ENCODE data around the gene LHFPL6. TPM values are rescaled to one million over a fixed set of nuclear protein-coding genes. Genes with fewer than 3 reads are reported as not detected.

Gene LHFPL6
- total RNA-seq, 2 experiments from 2014 or later: 0.12 to 0.25 TPM

DNA sequence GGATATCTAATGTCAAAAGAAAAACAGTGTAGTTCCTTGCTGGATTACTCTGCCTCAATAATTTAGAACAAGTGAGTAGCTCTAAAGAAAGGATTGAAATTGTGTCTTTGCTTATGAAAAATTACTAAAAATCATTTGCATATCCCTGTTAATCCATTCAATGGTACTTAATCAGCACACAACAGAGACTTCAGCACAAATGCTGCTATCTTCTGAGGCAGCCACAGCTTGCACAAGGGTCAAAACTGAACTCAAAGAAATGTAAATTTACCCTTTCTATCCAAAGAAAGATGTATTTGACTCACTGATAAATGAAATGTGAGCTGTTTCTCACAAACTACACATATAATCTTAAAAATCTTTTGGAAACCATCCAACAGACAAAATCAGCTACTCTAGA is 116.2 kb downstream of the LHFPL6 start:
- Mint-ChIP-seq H3K36me3 (ENCODE audit: low read depth) (no peaks in the 10 kb centered on the region), H3K4me1 (no peaks in the 10 kb centered on the region), H3K27ac (no peak overlapping the region), H3K27me3 (peaks cover 16% of the 10 kb centered on the region), H3K9me3 (no peaks in the 10 kb centered on the region), H3K4me3 (no peak overlapping the region)
- no peak for DNase-seq
- CTCF ChIA-PET: no interaction called here
- POLR2A ChIA-PET: no interaction called here

DNA sequence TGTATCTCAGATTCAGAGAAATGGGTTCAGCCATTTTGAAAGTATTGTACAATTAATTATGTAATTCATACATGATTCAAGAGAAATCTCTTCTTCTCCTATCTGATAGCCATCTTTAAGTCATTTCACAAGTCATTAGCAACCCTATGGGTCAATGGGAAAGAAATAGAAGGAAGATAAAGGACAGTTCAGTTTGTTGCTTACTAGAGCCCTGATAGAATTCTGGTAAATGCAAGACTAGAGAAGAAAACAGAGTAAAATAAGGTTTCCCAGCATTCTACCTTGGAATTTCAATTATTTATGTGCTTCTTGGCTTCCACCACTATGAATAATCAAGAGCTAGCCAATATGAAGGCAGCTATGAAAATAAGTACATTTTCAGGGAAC is 117.7 kb downstream of the LHFPL6 start:
- no peak overlapping the region for H3K27ac Mint-ChIP-seq
- H3K9me3 Mint-ChIP-seq: no peaks in the 10 kb centered on the region
- H3K4me3 Mint-ChIP-seq: no peak overlapping the region
- no peak for DNase-seq
- POLR2A ChIA-PET: no interaction called here
- H3K27me3 Mint-ChIP-seq: peaks cover 12% of the 10 kb centered on the region
- no peaks in the 10 kb centered on the region for H3K4me1 Mint-ChIP-seq
- CTCF ChIA-PET: no interaction called here
- no peaks in the 10 kb centered on the region for H3K36me3 Mint-ChIP-seq (ENCODE audit: low read depth)

DNA sequence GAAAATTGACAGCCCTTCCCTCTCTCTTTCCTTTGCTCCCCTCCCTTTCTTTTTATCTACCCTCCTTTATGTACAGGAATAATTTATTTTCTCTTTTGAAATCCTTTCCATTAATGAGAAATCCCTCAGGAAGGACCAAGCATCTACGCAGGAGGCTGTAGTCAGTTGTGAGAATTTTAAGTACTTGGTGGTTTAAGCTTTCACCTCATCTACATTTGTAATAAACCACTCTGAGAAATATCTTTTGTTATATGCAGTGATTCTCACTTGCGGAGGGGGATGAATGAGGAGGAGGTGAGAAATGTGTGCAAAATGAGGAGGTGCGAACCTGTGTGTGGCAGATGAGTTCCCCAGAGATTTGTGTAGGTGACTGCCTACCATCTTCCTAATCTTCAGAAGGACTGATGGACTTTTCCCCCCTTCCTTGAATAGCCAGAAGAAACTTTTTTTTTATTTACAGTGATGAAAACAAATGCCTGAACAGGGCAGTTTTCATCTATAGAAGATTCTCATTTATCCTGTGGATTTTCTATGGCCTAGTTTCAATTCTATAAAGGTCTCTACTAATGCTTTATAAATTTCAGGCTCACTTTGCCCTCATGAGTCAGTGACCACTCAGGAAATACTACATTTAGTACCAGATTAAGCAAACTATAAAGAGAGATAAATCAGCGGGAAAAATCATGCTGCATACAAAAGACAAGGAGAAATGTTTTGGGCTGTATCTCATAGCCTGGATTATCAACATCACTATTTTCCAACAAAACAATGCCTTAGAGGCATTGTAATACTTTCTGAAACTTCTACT is 118.3 kb downstream of the LHFPL6 start:
- ChIA-PET CTCF (no interaction called here), POLR2A (no interaction called here)
- no peaks in the 10 kb centered on the region for H3K9me3 Mint-ChIP-seq
- no peaks in the 10 kb centered on the region for H3K4me1 Mint-ChIP-seq
- no peak for DNase-seq
- H3K27me3 Mint-ChIP-seq: peaks cover 12% of the 10 kb centered on the region
- H3K4me3 Mint-ChIP-seq: no peak overlapping the region
- no peaks in the 10 kb centered on the region for H3K36me3 Mint-ChIP-seq (ENCODE audit: low read depth)
- no peak overlapping the region for H3K27ac Mint-ChIP-seq

DNA sequence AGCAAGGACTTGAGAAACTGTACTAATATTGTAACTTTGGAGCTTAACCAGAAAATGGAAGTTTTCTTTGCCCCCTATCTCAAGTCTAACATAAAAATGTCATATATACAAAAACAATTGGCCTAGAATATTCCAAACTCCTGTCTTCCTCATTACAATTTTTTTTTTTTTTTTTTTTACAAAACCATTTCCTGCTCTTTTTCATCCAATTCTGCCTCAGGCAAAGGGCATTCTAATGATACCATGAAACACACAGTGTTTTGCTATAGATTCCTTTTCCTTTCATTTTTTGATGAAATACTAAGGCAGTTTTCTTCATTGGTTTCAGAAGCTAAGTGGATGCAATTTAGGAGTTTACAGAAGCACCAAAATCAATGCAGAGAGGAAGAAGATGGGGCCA is 119.7 kb downstream of the LHFPL6 start:
- no peaks in the 10 kb centered on the region for H3K9me3 Mint-ChIP-seq
- CTCF ChIA-PET: no interaction called here
- no peaks in the 10 kb centered on the region for H3K4me1 Mint-ChIP-seq
- no peak for DNase-seq
- H3K36me3 Mint-ChIP-seq (ENCODE audit: low read depth): no peaks in the 10 kb centered on the region
- H3K27me3 Mint-ChIP-seq: peaks cover 12% of the 10 kb centered on the region
- H3K27ac Mint-ChIP-seq: no peak overlapping the region
- POLR2A ChIA-PET: no interaction called here
- H3K4me3 Mint-ChIP-seq: no peak overlapping the region

DNA sequence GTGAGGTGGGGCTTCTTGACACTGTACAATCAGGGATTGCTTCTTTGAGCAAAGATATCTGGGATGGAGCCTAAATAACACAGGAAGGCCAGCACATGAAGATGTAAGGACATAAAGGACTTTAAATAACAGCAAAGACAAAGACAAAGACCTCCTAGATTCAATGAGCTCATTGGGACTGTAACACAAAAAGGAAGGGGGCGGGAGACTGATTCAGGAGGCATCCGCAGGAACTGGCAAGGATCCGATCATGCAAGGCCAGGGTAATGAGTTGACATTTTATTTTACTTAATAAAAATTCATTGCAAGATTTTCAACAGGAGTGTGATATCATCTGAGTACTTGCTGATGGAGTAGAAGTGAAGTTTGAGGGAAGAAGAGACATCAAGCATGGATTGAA is 121.5 kb downstream of the LHFPL6 start:
- ChIA-PET CTCF (no interaction called here), POLR2A (no interaction called here)
- Mint-ChIP-seq H3K4me3 (no peak overlapping the region), H3K4me1 (no peaks in the 10 kb centered on the region), H3K27me3 (peaks cover 12% of the 10 kb centered on the region), H3K9me3 (no peaks in the 10 kb centered on the region), H3K36me3 (ENCODE audit: low read depth) (no peaks in the 10 kb centered on the region), H3K27ac (no peak overlapping the region)
- no peak for DNase-seq

DNA sequence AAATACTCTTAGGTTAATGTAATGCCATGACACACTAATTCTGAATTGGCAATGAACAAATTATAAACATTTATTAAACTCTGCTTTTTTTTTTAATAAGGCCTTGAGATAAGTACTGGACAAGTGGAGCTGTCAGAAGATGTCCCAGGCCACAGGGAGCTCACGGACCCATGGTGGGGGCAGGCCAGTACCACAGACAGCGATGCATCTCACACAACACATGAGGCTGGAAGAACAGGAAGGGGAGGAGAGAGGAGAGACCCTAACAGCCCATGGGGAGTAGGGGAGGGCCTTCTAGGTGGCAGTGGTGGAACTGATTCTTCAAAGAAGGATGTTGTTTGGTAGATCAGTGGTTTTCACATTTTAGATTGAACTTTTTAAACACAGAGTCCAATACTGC is 128.4 kb downstream of the LHFPL6 start:
- POLR2A ChIA-PET: no interaction called here
- no peak overlapping the region for H3K27ac Mint-ChIP-seq
- H3K9me3 Mint-ChIP-seq: no peaks in the 10 kb centered on the region
- no peaks in the 10 kb centered on the region for H3K36me3 Mint-ChIP-seq (ENCODE audit: low read depth)
- no peak for DNase-seq
- H3K4me3 Mint-ChIP-seq: no peak overlapping the region
- peaks cover 3% of the 10 kb centered on the region for H3K27me3 Mint-ChIP-seq
- CTCF ChIA-PET: no interaction called here
- no peaks in the 10 kb centered on the region for H3K4me1 Mint-ChIP-seq

DNA sequence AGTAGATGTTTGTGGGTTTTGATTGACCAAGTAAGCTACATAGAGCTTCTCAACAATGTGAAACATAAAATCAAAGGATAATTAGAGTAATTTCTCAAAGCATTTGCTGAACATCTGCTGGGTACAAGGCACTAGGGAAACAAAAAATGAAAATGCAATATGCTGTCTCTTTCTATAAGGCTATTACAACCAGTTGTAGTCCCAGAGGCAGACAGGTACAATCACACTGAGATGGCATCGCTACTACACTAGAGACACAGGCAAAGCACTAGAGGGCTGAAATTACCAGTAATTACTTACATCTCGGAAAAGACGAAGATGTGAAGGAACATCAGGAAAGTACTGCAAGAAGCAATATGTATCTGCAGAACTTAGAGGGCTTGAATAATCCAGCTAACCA is 133.3 kb downstream of the LHFPL6 start:
- Mint-ChIP-seq H3K27ac (no peak overlapping the region), H3K4me1 (no peaks in the 10 kb centered on the region), H3K4me3 (no peak overlapping the region), H3K27me3 (peaks cover 11% of the 10 kb centered on the region), H3K9me3 (no peaks in the 10 kb centered on the region), H3K36me3 (ENCODE audit: low read depth) (no peaks in the 10 kb centered on the region)
- ChIA-PET CTCF (no interaction called here), POLR2A (no interaction called here)
- no peak for DNase-seq

DNA sequence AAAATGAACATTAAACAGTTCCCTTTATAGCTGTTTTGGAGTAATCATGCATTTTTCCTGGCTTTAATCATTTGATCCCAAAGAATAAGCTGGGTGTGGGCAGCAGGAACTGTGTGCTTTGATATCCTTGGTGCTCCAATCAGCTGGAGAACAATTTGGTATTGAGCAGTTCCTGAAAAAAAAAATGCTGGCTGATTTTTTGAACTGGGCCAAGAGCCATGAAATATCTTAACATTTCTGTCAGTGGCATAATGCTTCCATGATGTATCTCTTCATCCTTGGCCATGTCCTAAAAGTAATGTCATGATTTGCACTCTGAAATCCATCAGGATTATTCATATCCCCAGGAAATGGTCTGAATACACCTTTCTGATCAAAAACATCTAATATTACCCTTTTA is 134.7 kb downstream of the LHFPL6 start:
- CTCF ChIA-PET: no interaction called here
- no peaks in the 10 kb centered on the region for H3K9me3 Mint-ChIP-seq
- no peak overlapping the region for H3K27ac Mint-ChIP-seq
- H3K27me3 Mint-ChIP-seq: peaks cover 9% of the 10 kb centered on the region
- no peak overlapping the region for H3K4me3 Mint-ChIP-seq
- no peaks in the 10 kb centered on the region for H3K4me1 Mint-ChIP-seq
- POLR2A ChIA-PET: no interaction called here
- DNase-seq: no peak
- H3K36me3 Mint-ChIP-seq (ENCODE audit: low read depth): no peaks in the 10 kb centered on the region

DNA sequence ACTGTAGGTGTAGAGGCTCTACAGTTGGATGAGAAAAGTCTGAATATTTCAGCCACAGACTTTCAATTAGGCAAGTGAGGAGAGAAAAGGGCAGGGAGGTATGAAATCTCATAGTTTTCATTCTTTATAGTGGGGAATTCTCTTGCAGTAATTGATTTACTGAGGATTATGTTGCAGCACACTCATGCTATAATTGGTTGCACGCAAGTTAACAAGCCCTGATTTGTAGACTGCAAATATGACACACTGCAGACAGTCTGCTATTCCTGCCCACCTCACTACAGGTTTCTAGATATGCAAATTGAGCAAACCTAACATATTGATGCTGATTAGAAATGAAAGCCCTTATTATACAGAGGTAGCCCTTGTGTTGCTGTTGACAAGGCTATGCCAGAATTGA is 139.4 kb downstream of the LHFPL6 start:
- ChIA-PET CTCF (interaction anchor here (1.2 kb wide), 1 partner anchor 12 kb away, joined by 3 read pairs; no protein-coding TSS in a partner anchor), POLR2A (no interaction called here)
- no peak overlapping the region for H3K4me3 Mint-ChIP-seq
- peaks cover 15% of the 10 kb centered on the region for H3K27me3 Mint-ChIP-seq
- H3K36me3 Mint-ChIP-seq (ENCODE audit: low read depth): no peaks in the 10 kb centered on the region
- H3K27ac Mint-ChIP-seq: no peak overlapping the region
- no peaks in the 10 kb centered on the region for H3K9me3 Mint-ChIP-seq
- DNase-seq: no peak
- no peaks in the 10 kb centered on the region for H3K4me1 Mint-ChIP-seq

DNA sequence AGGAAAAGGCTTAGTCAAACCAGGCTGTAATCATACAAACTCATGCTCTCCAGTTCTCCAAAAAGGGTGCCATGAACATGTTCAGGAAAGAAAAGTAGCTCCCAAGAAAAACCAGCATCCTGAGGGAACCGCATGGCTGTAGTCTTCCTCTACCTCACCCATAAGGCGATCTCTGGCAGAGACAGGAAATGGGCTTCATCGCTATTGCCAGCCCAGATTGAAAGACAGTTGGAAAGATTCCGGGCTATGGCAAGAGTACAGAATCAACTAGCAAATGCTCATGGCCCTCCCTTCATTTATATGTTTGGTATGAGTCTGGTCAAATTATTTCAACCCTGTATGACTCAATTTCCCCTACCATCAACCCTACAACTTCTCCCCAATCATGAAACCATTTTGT is 140.1 kb downstream of the LHFPL6 start:
- Mint-ChIP-seq H3K27ac (no peak overlapping the region), H3K4me3 (no peak overlapping the region), H3K4me1 (no peaks in the 10 kb centered on the region), H3K9me3 (no peaks in the 10 kb centered on the region), H3K27me3 (peaks cover 16% of the 10 kb centered on the region), H3K36me3 (ENCODE audit: low read depth) (no peaks in the 10 kb centered on the region)
- ChIA-PET CTCF (no interaction called here), POLR2A (no interaction called here)
- no peak for DNase-seq

DNA sequence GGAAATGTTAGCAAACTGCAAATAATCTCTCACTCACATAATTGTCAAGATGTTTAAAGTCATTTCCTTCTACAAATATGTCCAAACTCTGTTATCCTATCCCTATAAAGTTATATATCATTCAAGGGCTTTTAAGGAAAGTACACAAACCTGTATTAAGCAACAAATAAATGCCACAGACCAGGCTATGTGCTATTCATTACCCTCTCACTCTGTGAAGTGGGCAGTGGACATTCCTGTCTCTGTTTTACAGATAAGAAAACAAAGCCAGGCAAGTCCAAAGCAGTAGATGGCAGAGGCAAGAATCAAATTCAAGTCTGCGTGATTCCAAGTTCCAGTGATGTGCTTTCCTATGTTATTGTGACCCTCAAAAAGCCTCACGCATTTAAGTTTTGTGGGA is 140.6 kb downstream of the LHFPL6 start:
- Mint-ChIP-seq H3K36me3 (ENCODE audit: low read depth) (no peaks in the 10 kb centered on the region), H3K27ac (no peak overlapping the region), H3K4me3 (no peak overlapping the region), H3K27me3 (peaks cover 13% of the 10 kb centered on the region), H3K4me1 (no peaks in the 10 kb centered on the region), H3K9me3 (no peaks in the 10 kb centered on the region)
- no peak for DNase-seq
- POLR2A ChIA-PET: no interaction called here
- CTCF ChIA-PET: no interaction called here

DNA sequence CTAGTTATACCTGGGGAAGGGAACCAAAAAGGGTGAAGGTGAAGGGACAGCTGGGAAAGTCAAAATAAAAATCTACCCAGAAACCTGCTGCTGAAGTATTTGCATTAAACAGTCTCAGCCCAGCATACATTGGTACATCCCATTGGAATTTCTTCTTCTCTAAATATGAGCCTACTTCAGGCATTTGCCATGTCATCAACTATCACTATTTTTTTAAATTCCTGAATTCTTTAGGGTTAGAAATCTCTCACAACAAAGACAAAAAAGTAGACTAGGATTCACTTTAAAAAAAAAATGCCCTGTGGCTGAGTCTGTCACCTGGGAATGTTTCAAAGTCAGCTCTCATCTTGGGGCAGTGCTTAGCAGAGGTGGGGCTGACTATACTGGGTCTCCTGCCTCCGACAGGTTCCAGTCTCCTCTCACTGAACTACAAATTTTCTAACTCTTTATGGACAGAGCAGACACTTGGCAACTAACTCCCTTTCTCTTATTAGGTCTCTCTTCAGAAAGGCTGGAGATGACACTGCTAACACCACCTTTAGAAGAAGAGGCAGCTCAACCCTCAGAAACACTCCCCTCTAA is 141.2 kb downstream of the LHFPL6 start:
- Mint-ChIP-seq H3K9me3 (no peaks in the 10 kb centered on the region), H3K27ac (no peak overlapping the region), H3K27me3 (peaks cover 8% of the 10 kb centered on the region), H3K36me3 (ENCODE audit: low read depth) (no peaks in the 10 kb centered on the region), H3K4me1 (no peaks in the 10 kb centered on the region), H3K4me3 (no peak overlapping the region)
- ChIA-PET CTCF (no interaction called here), POLR2A (no interaction called here)
- DNase-seq: no peak

DNA sequence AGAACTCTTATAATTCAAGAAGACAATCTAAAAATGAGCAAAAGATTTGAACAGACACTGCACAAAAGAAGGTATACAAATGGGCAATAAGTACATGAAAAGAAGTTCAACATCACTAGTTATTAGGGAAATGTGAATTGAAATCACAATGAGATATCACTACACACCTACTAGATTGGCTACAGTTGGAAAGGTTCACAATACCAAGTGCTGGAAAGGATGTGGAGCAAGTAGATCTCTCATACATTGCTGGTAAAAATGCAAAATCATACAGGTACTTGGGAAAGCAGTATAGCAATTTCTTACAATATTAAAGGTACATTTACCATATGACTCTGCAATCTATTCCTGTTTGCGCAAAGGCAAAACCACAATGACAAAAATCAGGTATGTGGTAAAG is 145.7 kb downstream of the LHFPL6 start:
- POLR2A ChIA-PET: no interaction called here
- no peak overlapping the region for H3K27ac Mint-ChIP-seq
- H3K36me3 Mint-ChIP-seq (ENCODE audit: low read depth): no peaks in the 10 kb centered on the region
- H3K4me1 Mint-ChIP-seq: no peaks in the 10 kb centered on the region
- H3K27me3 Mint-ChIP-seq: peaks cover 8% of the 10 kb centered on the region
- no peak overlapping the region for H3K4me3 Mint-ChIP-seq
- no peak for DNase-seq
- CTCF ChIA-PET: no interaction called here
- H3K9me3 Mint-ChIP-seq: no peaks in the 10 kb centered on the region

DNA sequence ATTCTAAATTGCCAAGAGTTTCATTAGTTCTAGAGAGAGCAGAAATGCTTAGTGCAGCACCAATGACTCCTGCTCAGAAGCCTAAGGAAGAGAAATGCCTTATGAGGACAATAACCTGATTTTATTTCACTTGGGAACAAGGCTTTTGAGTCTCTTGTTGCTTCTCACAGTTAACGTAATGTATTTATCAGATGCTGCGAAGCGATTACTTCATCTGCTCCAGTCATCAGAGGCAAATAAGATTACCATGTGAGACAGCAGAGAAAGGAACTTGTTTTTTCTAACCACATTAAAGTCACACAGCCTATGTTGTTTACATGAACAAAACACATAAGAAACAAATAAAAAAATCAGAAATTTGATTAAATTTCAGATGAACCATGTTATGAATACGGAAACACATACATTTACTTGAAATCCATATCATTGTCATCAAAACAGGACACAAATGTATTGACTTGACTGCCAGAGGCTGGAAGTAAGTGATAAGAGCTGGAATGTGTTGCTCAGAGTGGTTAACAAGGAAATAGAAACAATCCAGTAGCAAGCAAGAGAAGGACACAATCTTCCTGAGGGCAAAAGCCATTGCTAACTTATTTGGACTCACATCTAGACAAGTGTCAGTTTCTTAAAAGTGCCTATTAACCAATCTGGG is 147.3 kb downstream of the LHFPL6 start:
- CTCF ChIA-PET: no interaction called here
- Mint-ChIP-seq H3K9me3 (no peaks in the 10 kb centered on the region), H3K36me3 (ENCODE audit: low read depth) (no peaks in the 10 kb centered on the region), H3K4me3 (no peak overlapping the region), H3K4me1 (no peaks in the 10 kb centered on the region), H3K27me3 (peaks cover 6% of the 10 kb centered on the region), H3K27ac (no peak overlapping the region)
- POLR2A ChIA-PET: no interaction called here
- no peak for DNase-seq

All from activated CD4-positive, alpha-beta T cell treated with anti-CD3 and anti-CD28 coated beads, Interleukin-2, amount 10 ng/mL, durations not matched to agents 7 days and 5 days (primary cell).